ENCODE data around the gene NDUFB2. TPM values are rescaled to one million over a fixed set of nuclear protein-coding genes. Genes with fewer than 3 reads are reported as not detected.

NDUFB2 gene
- polyA plus RNA-seq, 1 donor (not counting 4 experiments of a cell fraction or from before 2014, with no cell fraction given), result 379 TPM

- Histone ChIP-seq H2AFZ (ENCODE audit: control insufficient read depth, low read length) (peak overlapping the region; percentile 66), H3K4me1 (ENCODE audit: control insufficient read depth, extremely low read depth, insufficient read depth, low read length) (peaks cover 28% of the 10 kb centered on the region), H3K9ac (ENCODE audit: control insufficient read depth, extremely low read depth, insufficient read depth, low read length) (no peak overlapping the region), H4K20me1 (ENCODE audit: control insufficient read depth, extremely low read depth, insufficient read depth, low read length) (no peaks in the 10 kb centered on the region), H3K27ac (ENCODE audit: control insufficient read depth, insufficient read depth, low read length) (no peak overlapping the region), H3K4me3 (ENCODE audit: control insufficient read depth in 2 of 3, extremely low read depth in 1 of 3, insufficient read depth in 2 of 3, low read depth in 1 of 3, low read length in 3 of 3) (no peak overlapping the region), H3K36me3 (ENCODE audit: control insufficient read depth in 2 of 2, extremely low read depth in 1 of 2, insufficient read depth in 2 of 2, low read length in 2 of 2) (no peaks in the 10 kb centered on the region), H3K27me3 (ENCODE audit: control insufficient read depth, extremely low read depth, insufficient read depth, low read length) (no peaks in the 10 kb centered on the region), H3K9me3 (ENCODE audit: control insufficient read depth, low read depth, low read length) (no peaks in the 10 kb centered on the region), H3K4me2 (ENCODE audit: control insufficient read depth, extremely low read depth, insufficient read depth, low read depth, low read length) (no peak overlapping the region), H3K79me2 (ENCODE audit: control insufficient read depth, insufficient read depth, low read length) (no peaks in the 10 kb centered on the region), H3K9me1 (ENCODE audit: control insufficient read depth, extremely low read depth, insufficient read depth, low read length) (no peaks in the 10 kb centered on the region)
- TF ChIP-seq, protein P1, sequence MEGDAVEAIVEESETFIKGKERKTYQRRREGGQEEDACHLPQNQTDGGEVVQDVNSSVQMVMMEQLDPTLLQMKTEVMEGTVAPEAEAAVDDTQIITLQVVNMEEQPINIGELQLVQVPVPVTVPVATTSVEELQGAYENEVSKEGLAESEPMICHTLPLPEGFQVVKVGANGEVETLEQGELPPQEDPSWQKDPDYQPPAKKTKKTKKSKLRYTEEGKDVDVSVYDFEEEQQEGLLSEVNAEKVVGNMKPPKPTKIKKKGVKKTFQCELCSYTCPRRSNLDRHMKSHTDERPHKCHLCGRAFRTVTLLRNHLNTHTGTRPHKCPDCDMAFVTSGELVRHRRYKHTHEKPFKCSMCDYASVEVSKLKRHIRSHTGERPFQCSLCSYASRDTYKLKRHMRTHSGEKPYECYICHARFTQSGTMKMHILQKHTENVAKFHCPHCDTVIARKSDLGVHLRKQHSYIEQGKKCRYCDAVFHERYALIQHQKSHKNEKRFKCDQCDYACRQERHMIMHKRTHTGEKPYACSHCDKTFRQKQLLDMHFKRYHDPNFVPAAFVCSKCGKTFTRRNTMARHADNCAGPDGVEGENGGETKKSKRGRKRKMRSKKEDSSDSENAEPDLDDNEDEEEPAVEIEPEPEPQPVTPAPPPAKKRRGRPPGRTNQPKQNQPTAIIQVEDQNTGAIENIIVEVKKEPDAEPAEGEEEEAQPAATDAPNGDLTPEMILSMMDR (optimal IDR thresholded peaks at IDR 0.05 in 1 of 3, IDR thresholded peaks at IDR 0.05 in 1 of 3, conservative IDR thresholded peaks at IDR 0.05 in 1 of 3; ENCODE audit: extremely low read depth in 1 of 3, insufficient read depth in 2 of 3, low read length in 3 of 3), result peak; percentile 71 to 92 (median 84)
- no peak for TF ChIP-seq EZH2 (IDR thresholded peaks at IDR 0.05; ENCODE audit: low read length)
- FAIRE-seq (peak; percentile 73), DNase-seq (ENCODE audit: low read depth, low spot score) (peak; percentile 46)
- dilution Hi-C loops (cut with MboI; ENCODE audit: extremely low pct_ligation_motif_present, low sequenced_read_pairs), result no loop called here
Observed at GRCh38 chr7:140653319-140654108, 43.0 kb upstream of the NDUFB2 start.

- no peak for TF ChIP-seq EZH2 (IDR thresholded peaks at IDR 0.05; ENCODE audit: low read length)
- TF ChIP-seq, protein P1 (optimal IDR thresholded peaks at IDR 0.05 in 1 of 3, IDR thresholded peaks at IDR 0.05 in 1 of 3, conservative IDR thresholded peaks at IDR 0.05 in 1 of 3; ENCODE audit: extremely low read depth in 1 of 3, insufficient read depth in 2 of 3, low read length in 3 of 3), result no peak
- no peak for FAIRE-seq
- no peak for DNase-seq (ENCODE audit: low read depth, low spot score)
Observed at GRCh38 chr7:140654109-140654387, 42.5 kb upstream of the NDUFB2 start.

More at GRCh38 chr7:140654109-140654387, 42.5 kb upstream of the NDUFB2 start:
- Histone ChIP-seq H4K20me1 (ENCODE audit: control insufficient read depth, extremely low read depth, insufficient read depth, low read length) (no peaks in the 10 kb centered on the region), H2AFZ (ENCODE audit: control insufficient read depth, low read length) (no peak overlapping the region), H3K4me2 (ENCODE audit: control insufficient read depth, extremely low read depth, insufficient read depth, low read depth, low read length) (no peak overlapping the region), H3K9me3 (ENCODE audit: control insufficient read depth, low read depth, low read length) (no peaks in the 10 kb centered on the region), H3K4me3 (ENCODE audit: control insufficient read depth in 2 of 3, extremely low read depth in 1 of 3, insufficient read depth in 2 of 3, low read depth in 1 of 3, low read length in 3 of 3) (no peak overlapping the region), H3K27ac (ENCODE audit: control insufficient read depth, insufficient read depth, low read length) (no peak overlapping the region), H3K36me3 (ENCODE audit: control insufficient read depth in 2 of 2, extremely low read depth in 1 of 2, insufficient read depth in 2 of 2, low read length in 2 of 2) (no peaks in the 10 kb centered on the region), H3K9ac (ENCODE audit: control insufficient read depth, extremely low read depth, insufficient read depth, low read length) (no peak overlapping the region), H3K4me1 (ENCODE audit: control insufficient read depth, extremely low read depth, insufficient read depth, low read length) (peaks cover 28% of the 10 kb centered on the region), H3K79me2 (ENCODE audit: control insufficient read depth, insufficient read depth, low read length) (no peaks in the 10 kb centered on the region), H3K27me3 (ENCODE audit: control insufficient read depth, extremely low read depth, insufficient read depth, low read length) (no peaks in the 10 kb centered on the region), H3K9me1 (ENCODE audit: control insufficient read depth, extremely low read depth, insufficient read depth, low read length) (no peaks in the 10 kb centered on the region)
- dilution Hi-C loops (cut with MboI; ENCODE audit: extremely low pct_ligation_motif_present, low sequenced_read_pairs), result no loop called here

Measured in keratinocyte (primary cell).